Activated T-cell treated with anti-CD3 and anti-CD28 coated beads for 4 hours (primary cell): ENCODE results near the gene CER1.

Source experiments
- DNase-seq: peaks from one replicate; pipeline ENCODE4 v3.0.0-alpha.2; 2020

Gene CER1

GRCh38 chr9:14722391-14723035 is at the start of gene CER1:
Gene CER1 (minus strand): TSS chr9:14722733. CDS start chr9:14722672, 61 bp downstream.
- no peak for DNase-seq

- no peak for DNase-seq
These were observed 48.1 kb upstream of the CER1 start for GRCh38 chr9:14770592-14770991.

- no peak for DNase-seq
These were observed 46.7 kb upstream of the CER1 start for GRCh38 chr9:14769230-14769571.

GRCh38 chr9:14768405-14769229 is 46.1 kb upstream of the CER1 start:
- DNase-seq: no peak

GRCh38 chr9:14766299-14766698 is 43.8 kb upstream of the CER1 start:
- DNase-seq: no peak

GRCh38 chr9:14761584-14761983 is 39.1 kb upstream of the CER1 start:
- no peak for DNase-seq

- DNase-seq: no peak
These were observed 37.5 kb upstream of the CER1 start for GRCh38 chr9:14760060-14760459.

GRCh38 chr9:14756291-14756690 is 33.8 kb upstream of the CER1 start:
- DNase-seq: no peak

GRCh38 chr9:14752871-14753270 is 30.3 kb upstream of the CER1 start:
- no peak for DNase-seq

GRCh38 chr9:14752271-14752670 is 29.7 kb upstream of the CER1 start:
- no peak for DNase-seq

GRCh38 chr9:14750821-14751220 is 28.3 kb upstream of the CER1 start:
- DNase-seq: no peak

GRCh38 chr9:14749741-14750211 is 27.2 kb upstream of the CER1 start:
- DNase-seq: no peak

- DNase-seq: no peak
These were observed 25.8 kb upstream of the CER1 start for GRCh38 chr9:14748373-14748772.

GRCh38 chr9:14747111-14747510 is 24.6 kb upstream of the CER1 start:
- no peak for DNase-seq

GRCh38 chr9:14746626-14747025 is 24.1 kb upstream of the CER1 start:
- no peak for DNase-seq

- no peak for DNase-seq
These were observed 22.2 kb upstream of the CER1 start for GRCh38 chr9:14744768-14745167.

- DNase-seq: no peak
These were observed 18.8 kb upstream of the CER1 start for GRCh38 chr9:14741369-14741768.

GRCh38 chr9:14733133-14733532 is 10.6 kb upstream of the CER1 start:
- no peak for DNase-seq

- DNase-seq: no peak
These were observed 8.9 kb upstream of the CER1 start for GRCh38 chr9:14731294-14731981.

GRCh38 chr9:14730461-14730898 is 7.9 kb upstream of the CER1 start:
- DNase-seq: no peak

GRCh38 chr9:14723301-14723700 is 768 bp upstream of the CER1 start:
- no peak for DNase-seq

- DNase-seq: no peak
These were observed 3.2 kb downstream of the CER1 start for GRCh38 chr9:14719231-14719923.

- DNase-seq: no peak
These were observed 7.4 kb downstream of the CER1 start for GRCh38 chr9:14715102-14715501.
